ENCODE measurements around the gene PAPSS1. TPM values are rescaled to one million over a fixed set of nuclear protein-coding genes. Genes with fewer than 3 reads are reported as not detected.
A peak's percentile ranks its signal among the peaks of the same experiment; 100 is the strongest.

The PAPSS1 gene
- total and polyA plus RNA-seq, 2 donors (not counting 3 experiments of a cell fraction or from before 2014, with no cell fraction given): 69.6 to 77.2 TPM

GRCh38 chr4:107719207-107719921 lies 670 bp downstream of the PAPSS1 start:
- POLR2A ChIA-PET: no interaction called here

More at GRCh38 chr4:107719207-107719921, 670 bp downstream of the PAPSS1 start:
- peak overlapping the region; percentile 91 for H2AFZ ChIP-seq (ENCODE audit: low read depth, low read length)
- TF ChIP-seq GATA2 (IDR thresholded peaks at IDR 0.05; ENCODE audit: insufficient read depth, insufficient read length, low read depth, low read length) (no peak), MYC (IDR thresholded peaks at IDR 0.05; ENCODE audit: low read depth, low read length) (no peak), EZH2 (IDR thresholded peaks at IDR 0.05; ENCODE audit: borderline replicate concordance, low read depth, low read length, severe bottlenecking) (no peak), CTCF (IDR thresholded peaks at IDR 0.05; ENCODE audit: extremely low read depth in 1 of 2, insufficient read depth in 1 of 2, low read depth in 1 of 2, low read length in 2 of 2) (no peak), FOS (IDR thresholded peaks at IDR 0.05; ENCODE audit: borderline replicate concordance, insufficient read depth, low read length) (no peak), MAX (IDR thresholded peaks at IDR 0.05; ENCODE audit: insufficient read depth, insufficient read length) (no peak), POLR2A (IDR thresholded peaks at IDR 0.05; ENCODE audit: low read depth, low read length) (no peak), POLR2AphosphoS5 (IDR thresholded peaks at IDR 0.05; ENCODE audit: insufficient read depth, low read depth, low read length) (no peak)
- no peaks in the 10 kb centered on the region for H3K27me3 ChIP-seq (ENCODE audit: control insufficient read depth in 2 of 2, insufficient read depth in 2 of 2, low read length in 2 of 2)
- H3K4me3 ChIP-seq (replicated peaks in 1 of 3; ENCODE audit: insufficient read depth in 1 of 3, low read depth in 1 of 3, low read length in 3 of 3): peak overlapping the region; percentile 49 to 92 (median 84)
- no peaks in the 10 kb centered on the region for H3K9me1 ChIP-seq (replicated peaks; ENCODE audit: control insufficient read depth, extremely low read depth, insufficient read depth, low read length)
- peaks cover 10% of the 10 kb centered on the region for H3K4me1 ChIP-seq (ENCODE audit: control insufficient read depth, extremely low read depth, insufficient read depth, low read length)
- peak; percentile 47 for DNase-seq (ENCODE audit: low read depth, low spot score)
- peak overlapping the region; percentile 19 for H3K27ac ChIP-seq (ENCODE audit: insufficient read depth, low read depth, low read length)
- peak; percentile 38 for FAIRE-seq
- peak overlapping the region; percentile 95 for H3K4me2 ChIP-seq (ENCODE audit: insufficient read depth, low read length)
- H3K36me3 ChIP-seq (ENCODE audit: control insufficient read depth in 2 of 2, extremely low read depth in 1 of 2, insufficient read depth in 2 of 2, low read length in 2 of 2): no peaks in the 10 kb centered on the region
- dilution Hi-C loops (cut with MboI; ENCODE audit: extremely low pct_ligation_motif_present, low sequenced_read_pairs): no loop called here
- intact Hi-C loops (cut with micrococcal nuclease): no loop called here
- H3K9ac ChIP-seq (replicated peaks; ENCODE audit: extremely low read depth, insufficient read depth, low read length): peak overlapping the region; percentile 27
- TSS peak; percentile 26 for BruUV-seq (replicated peaks)
- peaks cover 30% of the 10 kb centered on the region for H3K79me2 ChIP-seq (ENCODE audit: control insufficient read depth, insufficient read depth, low read length)
- CTCF ChIA-PET: interaction anchor here (1.1 to 2.4 kb wide), 6 partner anchors 13 to 171 kb away, joined by 3 to 19 read pairs (median 6); no protein-coding TSS in a partner anchor
- no peaks in the 10 kb centered on the region for H3K9me3 ChIP-seq (replicated peaks; ENCODE audit: control insufficient read depth, insufficient read depth, low read length)
- no peaks in the 10 kb centered on the region for H4K20me1 ChIP-seq (replicated peaks; ENCODE audit: control insufficient read depth, extremely low read depth, insufficient read depth, low read length)
